8988T (cell line): ENCODE measurements around the gene CXorf49.

Experiments
- DNase-seq: peaks from one replicate; pipeline ENCODE4 v3.0.0; 2011

CXorf49 gene

GRCh38 chrX:71671043-71671780 lies 46.9 kb downstream of the CXorf49 start:
- no peak for DNase-seq

DNA sequence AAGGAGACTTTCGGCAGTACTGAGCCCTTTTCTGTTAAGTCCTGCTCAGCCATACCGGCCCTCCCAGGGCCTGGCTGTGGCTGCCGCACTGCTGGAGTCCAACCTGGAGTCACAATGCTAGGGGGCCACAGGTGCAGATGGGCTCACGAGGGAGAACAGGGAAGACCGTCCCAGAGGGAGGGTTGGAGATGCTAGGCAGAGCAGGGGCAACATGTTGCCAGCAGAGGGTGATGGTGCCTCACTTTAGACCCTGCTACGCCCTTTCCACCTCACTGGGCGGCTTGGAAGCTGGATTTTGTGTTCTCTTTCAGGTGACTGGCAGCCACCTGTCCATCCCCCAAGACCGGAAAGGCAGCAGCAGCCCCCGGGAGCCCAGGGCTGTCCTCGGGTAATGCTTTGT lies 48.1 kb downstream of the CXorf49 start:
- peak; percentile 69 for DNase-seq

DNA sequence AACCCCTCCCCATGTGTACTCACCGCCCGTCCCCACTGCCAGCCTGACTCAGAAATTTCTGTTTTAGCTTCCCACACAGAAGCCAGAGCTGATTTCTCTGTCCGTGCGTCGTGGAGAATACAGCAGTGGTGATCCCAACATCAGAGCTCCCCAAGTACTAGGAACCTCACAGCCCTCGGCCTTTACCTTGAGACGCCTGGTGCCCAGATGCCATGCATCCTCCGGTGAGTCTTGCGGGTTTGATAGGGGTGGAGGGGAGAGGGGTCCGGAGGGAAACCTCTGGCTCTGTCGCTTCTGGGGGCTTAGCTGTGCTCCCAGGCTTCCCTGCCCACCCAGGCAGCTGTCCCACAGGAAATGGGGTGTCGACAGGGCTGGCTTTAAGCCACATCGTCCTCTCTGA lies 48.6 kb downstream of the CXorf49 start:
- DNase-seq, result no peak

DNA sequence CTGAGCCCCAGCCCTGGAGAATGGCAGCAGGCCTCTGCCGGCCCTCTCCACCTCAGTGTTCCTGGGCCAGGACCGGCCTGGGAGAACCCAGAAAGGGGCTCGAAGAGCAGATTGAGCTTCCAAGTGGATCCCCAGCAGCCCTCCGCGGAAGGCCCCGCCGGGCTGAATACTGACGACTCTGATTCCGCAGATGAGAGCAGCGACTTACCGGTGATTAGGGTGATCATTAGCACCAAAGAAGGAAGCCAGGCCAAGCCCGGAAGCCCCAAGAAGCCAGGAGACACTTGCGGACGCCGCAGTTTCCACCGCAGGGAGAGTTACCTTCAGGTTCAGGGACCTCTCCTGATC lies 49.9 kb downstream of the CXorf49 start:
- no peak for DNase-seq

DNA sequence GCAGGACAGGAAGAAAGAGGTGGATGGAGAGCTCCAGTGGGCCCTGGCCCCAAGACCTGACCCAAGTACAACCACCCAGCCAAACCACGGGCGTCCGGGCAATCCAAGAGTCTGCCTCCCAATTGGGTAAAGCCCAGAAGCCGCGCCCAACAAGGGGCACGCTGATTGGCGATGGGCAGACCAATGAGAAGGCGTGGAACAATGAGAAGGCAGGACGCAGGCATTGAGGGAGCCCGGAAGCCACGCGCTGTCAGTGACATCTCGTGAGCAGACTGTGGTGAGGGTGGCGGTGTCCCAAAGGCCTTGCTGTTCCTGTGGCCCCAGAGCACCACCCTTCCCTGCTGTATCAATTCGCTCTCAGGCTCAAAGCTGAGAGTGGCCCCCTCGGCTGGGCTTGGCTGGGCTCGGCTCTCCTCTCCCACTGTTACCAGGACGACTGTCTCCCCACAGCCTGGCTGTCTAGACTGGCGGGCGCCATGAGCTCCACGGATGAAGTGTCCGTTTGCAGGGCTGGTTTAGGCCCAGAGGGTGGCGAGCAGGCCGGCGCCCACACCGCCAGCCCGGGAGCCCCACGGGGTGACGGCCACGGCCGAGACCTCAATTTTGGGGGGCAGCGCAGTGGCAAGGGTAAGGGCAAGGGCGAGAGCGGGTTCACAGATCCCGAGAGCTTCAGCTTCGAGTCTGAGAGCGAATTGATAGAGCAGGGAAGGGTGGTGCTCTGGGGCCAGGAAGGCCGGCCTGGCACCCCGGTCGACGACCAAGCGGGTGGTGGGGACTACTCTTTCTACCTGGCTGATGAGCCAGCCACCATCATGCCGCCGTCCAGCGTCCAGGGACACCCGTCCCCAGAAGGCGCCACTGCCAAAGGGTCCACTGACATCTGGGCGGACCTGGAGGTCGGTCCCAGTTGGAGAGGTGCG lies 50.5 kb downstream of the CXorf49 start, which contains the start of gene LOC101059915:
Gene LOC101059915 (plus strand): TSS at position 219 of the 920 bp plus-strand sequence.
- no peak for DNase-seq

- DNase-seq, result no peak
Observed at GRCh38 chrX:71666240-71667223, 51.6 kb downstream of the CXorf49 start.

- no peak for DNase-seq
Observed at GRCh38 chrX:71665747-71666146, 52.3 kb downstream of the CXorf49 start.

DNA sequence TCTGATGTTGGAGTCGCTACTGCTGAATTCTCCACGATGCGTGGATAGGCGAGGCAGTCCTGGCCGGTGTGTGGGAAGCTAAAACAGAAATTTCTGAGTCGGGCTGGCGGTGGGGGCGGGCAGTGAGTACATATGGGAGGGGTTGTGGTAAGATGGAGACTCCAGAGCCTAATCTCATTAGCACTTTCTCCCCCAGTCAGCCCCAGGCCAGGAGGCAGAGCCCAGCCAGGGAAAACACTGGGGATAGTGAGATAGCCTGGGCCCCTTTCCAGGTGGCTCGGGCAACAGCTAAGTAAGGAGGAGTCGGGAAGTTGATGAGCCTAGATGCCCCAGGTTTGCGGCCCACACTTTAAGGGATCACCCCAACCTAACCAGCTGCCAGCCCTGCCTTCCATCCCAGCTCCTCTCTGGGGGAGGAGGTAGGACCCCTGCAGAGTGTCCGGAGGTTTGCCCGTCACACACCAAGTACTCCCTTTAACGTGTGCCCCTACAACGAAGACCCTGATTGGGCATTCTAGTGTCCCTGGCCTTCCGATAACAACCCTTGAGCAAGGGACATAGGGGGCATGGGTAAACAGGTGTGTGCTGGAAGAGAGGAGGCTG lies 53.1 kb downstream of the CXorf49 start:
- no peak for DNase-seq
